Measurements from ENCODE around the gene C16orf89. TPM values are rescaled to one million over a fixed set of nuclear protein-coding genes. Genes with fewer than 3 reads are reported as not detected.
A peak's percentile ranks its signal among the peaks of the same experiment; 100 is the strongest.

Gene C16orf89
- total RNA-seq, 1 experiment from 2014 or later, result 0.49 TPM

- H3K4me2 ChIP-seq (ENCODE audit: low read length), result peak overlapping the region; percentile 92
- no peak for TF ChIP-seq POLR2A (IDR thresholded peaks at IDR 0.05; ENCODE audit: borderline replicate concordance, extremely low read depth, insufficient read depth, insufficient read length)
- TF ChIP-seq CTCF (IDR thresholded peaks at IDR 0.05 in 2 of 3, conservative IDR thresholded peaks at IDR 0.05 in 1 of 3; ENCODE audit: borderline replicate concordance in 1 of 3, insufficient read depth in 1 of 3, low read depth in 2 of 3, low read length in 2 of 3), result no peak
- no peak for TF ChIP-seq CBX3 (IDR thresholded peaks at IDR 0.05; ENCODE audit: low read depth)
- TF ChIP-seq, protein P1, sequence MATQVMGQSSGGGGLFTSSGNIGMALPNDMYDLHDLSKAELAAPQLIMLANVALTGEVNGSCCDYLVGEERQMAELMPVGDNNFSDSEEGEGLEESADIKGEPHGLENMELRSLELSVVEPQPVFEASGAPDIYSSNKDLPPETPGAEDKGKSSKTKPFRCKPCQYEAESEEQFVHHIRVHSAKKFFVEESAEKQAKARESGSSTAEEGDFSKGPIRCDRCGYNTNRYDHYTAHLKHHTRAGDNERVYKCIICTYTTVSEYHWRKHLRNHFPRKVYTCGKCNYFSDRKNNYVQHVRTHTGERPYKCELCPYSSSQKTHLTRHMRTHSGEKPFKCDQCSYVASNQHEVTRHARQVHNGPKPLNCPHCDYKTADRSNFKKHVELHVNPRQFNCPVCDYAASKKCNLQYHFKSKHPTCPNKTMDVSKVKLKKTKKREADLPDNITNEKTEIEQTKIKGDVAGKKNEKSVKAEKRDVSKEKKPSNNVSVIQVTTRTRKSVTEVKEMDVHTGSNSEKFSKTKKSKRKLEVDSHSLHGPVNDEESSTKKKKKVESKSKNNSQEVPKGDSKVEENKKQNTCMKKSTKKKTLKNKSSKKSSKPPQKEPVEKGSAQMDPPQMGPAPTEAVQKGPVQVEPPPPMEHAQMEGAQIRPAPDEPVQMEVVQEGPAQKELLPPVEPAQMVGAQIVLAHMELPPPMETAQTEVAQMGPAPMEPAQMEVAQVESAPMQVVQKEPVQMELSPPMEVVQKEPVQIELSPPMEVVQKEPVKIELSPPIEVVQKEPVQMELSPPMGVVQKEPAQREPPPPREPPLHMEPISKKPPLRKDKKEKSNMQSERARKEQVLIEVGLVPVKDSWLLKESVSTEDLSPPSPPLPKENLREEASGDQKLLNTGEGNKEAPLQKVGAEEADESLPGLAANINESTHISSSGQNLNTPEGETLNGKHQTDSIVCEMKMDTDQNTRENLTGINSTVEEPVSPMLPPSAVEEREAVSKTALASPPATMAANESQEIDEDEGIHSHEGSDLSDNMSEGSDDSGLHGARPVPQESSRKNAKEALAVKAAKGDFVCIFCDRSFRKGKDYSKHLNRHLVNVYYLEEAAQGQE (IDR thresholded peaks at IDR 0.05; ENCODE audit: low read depth), result no peak
- no peak for TF ChIP-seq EGR1 (IDR thresholded peaks at IDR 0.05; ENCODE audit: low read depth)
- no peak for TF ChIP-seq EZH2phosphoT487 (IDR thresholded peaks at IDR 0.05; ENCODE audit: borderline replicate concordance)
- no peak for TF ChIP-seq ZNF274 (IDR thresholded peaks at IDR 0.05; ENCODE audit: low read depth, low read length)
- TF ChIP-seq, protein P2, sequence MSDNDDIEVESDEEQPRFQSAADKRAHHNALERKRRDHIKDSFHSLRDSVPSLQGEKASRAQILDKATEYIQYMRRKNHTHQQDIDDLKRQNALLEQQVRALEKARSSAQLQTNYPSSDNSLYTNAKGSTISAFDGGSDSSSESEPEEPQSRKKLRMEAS (IDR thresholded peaks at IDR 0.05), result no peak
- no peak for TF ChIP-seq CEBPB (IDR thresholded peaks at IDR 0.05; ENCODE audit: low read depth)
- peaks cover 0 to 8% of the 10 kb centered on the region in 2 experiments; a peak in 2 of 4 replicates for H3K36me3 ChIP-seq (ENCODE audit: control insufficient read depth in 1 of 2, insufficient read depth in 2 of 2, low read length in 2 of 2)
- peaks cover 4 to 16% of the 10 kb centered on the region in 2 experiments; a peak in 3 of 4 replicates for H3K4me1 ChIP-seq (ENCODE audit: control insufficient read depth in 1 of 2, insufficient read depth in 2 of 2, low read length in 2 of 2)
- H3K9me3 ChIP-seq (ENCODE audit: control insufficient read depth in 1 of 2, insufficient read depth in 1 of 2, low read depth in 1 of 2, low read length in 2 of 2), result no peaks in the 10 kb centered on the region
- H3K27ac ChIP-seq (ENCODE audit: low read depth, low read length), result peak overlapping the region; percentile 78
- H4K20me1 ChIP-seq (ENCODE audit: insufficient read depth), result no peaks in the 10 kb centered on the region
- RAD21 ChIA-PET (ENCODE audit: low non-redundant PET in 1 of 2, low total read pairs in 2 of 2, uncharacterized antibody in 2 of 2, unreplicated experiment in 2 of 2), result no interaction called here
- H3K9me2 ChIP-seq (ENCODE audit: insufficient read depth), result no peaks in the 10 kb centered on the region
- DNase-seq (ENCODE audit: low read depth, low spot score) (no peak), ATAC-seq (no peak)
- H3K79me2 ChIP-seq (ENCODE audit: insufficient read depth, low read length), result peaks cover 33% of the 10 kb centered on the region
- intact Hi-C loops (cut with micrococcal nuclease), result no loop called here
- 0 out of 2 replicates have a peak, but pooled peaks cover 4% of the 10 kb centered on the region for H3K27me3 ChIP-seq (ENCODE audit: insufficient read depth, low read length)
- peak overlapping the region; percentile 75 for H2AFZ ChIP-seq (ENCODE audit: low read depth, low read length, poor library complexity, severe bottlenecking)
- POLR2A ChIA-PET, result no interaction called here
- H3K4me3 ChIP-seq (replicated peaks in 1 of 2; ENCODE audit: low read depth in 1 of 2, low read length in 2 of 2), result peak overlapping the region; percentile 63 to 94
- BruUV-seq (replicated peaks), result TSS peak; percentile 54
- CTCF ChIA-PET, result no interaction called here
- H3K9ac ChIP-seq (ENCODE audit: low read length), result peak overlapping the region; percentile 91
These were observed 5.6 kb upstream of the C16orf89 start for GRCh38 chr16:5071341-5071680.
